ENCODE data around the gene CA10. TPM values are rescaled to one million over a fixed set of nuclear protein-coding genes. Genes with fewer than 3 reads are reported as not detected.

The CA10 gene
- total RNA-seq, 1 experiment from 2014 or later, result not detected

- no peak for DNase-seq (ENCODE audit: low read depth)
Measured at GRCh38 chr17:51598824-51599223, 559.7 kb downstream of the CA10 start.

GRCh38 chr17:51597345-51597744 lies 561.2 kb downstream of the CA10 start:
- no peak for DNase-seq (ENCODE audit: low read depth)

- no peak for DNase-seq (ENCODE audit: low read depth)
Measured at GRCh38 chr17:51595826-51596398, 562.6 kb downstream of the CA10 start.

GRCh38 chr17:51590071-51590656 lies 568.4 kb downstream of the CA10 start:
- no peak for DNase-seq (ENCODE audit: low read depth)

GRCh38 chr17:51588063-51588462 lies 570.5 kb downstream of the CA10 start:
- DNase-seq (ENCODE audit: low read depth), result no peak

GRCh38 chr17:51587516-51587915 lies 571.0 kb downstream of the CA10 start:
- DNase-seq (ENCODE audit: low read depth), result no peak

- no peak for DNase-seq (ENCODE audit: low read depth)
Measured at GRCh38 chr17:51585514-51586104, 572.9 kb downstream of the CA10 start.

- no peak for DNase-seq (ENCODE audit: low read depth)
Measured at GRCh38 chr17:51580869-51581268, 577.6 kb downstream of the CA10 start.

Data from Daoy (cell line).